Measurements from ENCODE around the gene MYH14. TPM values are rescaled to one million over a fixed set of nuclear protein-coding genes. Genes with fewer than 3 reads are reported as not detected.

Gene MYH14
- total RNA-seq, 6 experiments from 2014 or later, result 0.09 TPM; not detected in 5

- H3K9me3 Mint-ChIP-seq, result no peaks in the 10 kb centered on the region
Measured at GRCh38 chr19:50266041-50266440, 62.6 kb downstream of the MYH14 start.

DNA sequence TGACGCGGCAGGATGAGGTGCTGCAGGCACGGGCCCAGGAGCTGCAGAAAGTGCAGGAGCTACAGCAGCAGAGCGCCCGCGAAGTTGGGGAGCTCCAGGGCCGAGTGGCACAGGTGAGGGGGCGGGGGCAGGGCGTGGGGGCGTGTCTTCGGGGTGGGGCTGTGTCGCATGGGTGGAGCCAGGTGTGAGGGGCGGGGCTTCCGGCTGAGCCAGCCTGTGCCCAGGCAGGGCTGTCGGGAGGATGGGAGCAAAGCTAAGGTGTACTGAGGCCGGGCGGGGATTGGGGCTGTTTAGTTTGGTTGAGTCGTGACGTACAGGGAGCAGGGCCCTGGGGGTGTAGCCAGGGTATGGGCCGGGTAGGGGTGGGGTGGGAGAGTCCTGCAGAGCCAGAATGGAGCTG, 63.5 kb downstream of the MYH14 start:
- no peak overlapping the region for H3K27ac Mint-ChIP-seq
- H3K4me1 Mint-ChIP-seq (ENCODE audit: low read depth), result no peaks in the 10 kb centered on the region
- no peak overlapping the region for H3K4me3 Mint-ChIP-seq
- no peaks in the 10 kb centered on the region for H3K36me3 Mint-ChIP-seq (ENCODE audit: low read depth)
- no peak for DNase-seq
- no peaks in the 10 kb centered on the region; the same call in none of the 2 replicates for H3K27me3 Mint-ChIP-seq (ENCODE audit: insufficient read depth)
- H3K9me3 Mint-ChIP-seq, result no peaks in the 10 kb centered on the region
- TF ChIP-seq CTCF (IDR thresholded peaks at IDR 0.05), result no peak

More at GRCh38 chr19:50266041-50266440, 62.6 kb downstream of the MYH14 start:
- no peak for TF ChIP-seq CTCF (IDR thresholded peaks at IDR 0.05)
- no peak for DNase-seq
- no peaks in the 10 kb centered on the region; the same call in 1 of the 2 replicates for H3K27me3 Mint-ChIP-seq (ENCODE audit: insufficient read depth)
- no peaks in the 10 kb centered on the region for H3K4me1 Mint-ChIP-seq (ENCODE audit: low read depth)
- H3K27ac Mint-ChIP-seq, result no peak overlapping the region
- H3K4me3 Mint-ChIP-seq, result no peak overlapping the region
- no peaks in the 10 kb centered on the region for H3K36me3 Mint-ChIP-seq (ENCODE audit: low read depth)

DNA sequence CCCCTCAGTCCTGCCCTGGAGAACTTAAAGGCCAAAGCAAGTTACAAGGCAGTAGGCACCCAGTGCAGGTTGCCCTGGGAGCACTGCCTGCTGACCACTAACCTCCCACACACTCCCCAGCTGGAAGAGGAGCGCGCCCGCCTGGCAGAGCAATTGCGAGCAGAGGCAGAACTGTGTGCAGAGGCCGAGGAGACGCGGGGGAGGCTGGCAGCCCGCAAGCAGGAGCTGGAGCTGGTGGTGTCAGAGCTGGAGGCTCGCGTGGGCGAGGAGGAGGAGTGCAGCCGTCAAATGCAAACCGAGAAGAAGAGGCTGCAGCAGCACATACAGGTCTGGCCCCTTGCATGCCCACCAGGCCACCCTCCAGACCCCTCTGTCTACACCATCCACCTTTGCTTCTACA, 64.6 kb downstream of the MYH14 start:
- no peak overlapping the region for H3K27ac Mint-ChIP-seq
- DNase-seq, result no peak
- no peaks in the 10 kb centered on the region; the same call in none of the 2 replicates for H3K27me3 Mint-ChIP-seq (ENCODE audit: insufficient read depth)
- H3K9me3 Mint-ChIP-seq, result no peaks in the 10 kb centered on the region
- no peaks in the 10 kb centered on the region for H3K4me1 Mint-ChIP-seq (ENCODE audit: low read depth)
- no peaks in the 10 kb centered on the region for H3K36me3 Mint-ChIP-seq (ENCODE audit: low read depth)
- TF ChIP-seq CTCF (IDR thresholded peaks at IDR 0.05), result no peak
- no peak overlapping the region for H3K4me3 Mint-ChIP-seq

DNA sequence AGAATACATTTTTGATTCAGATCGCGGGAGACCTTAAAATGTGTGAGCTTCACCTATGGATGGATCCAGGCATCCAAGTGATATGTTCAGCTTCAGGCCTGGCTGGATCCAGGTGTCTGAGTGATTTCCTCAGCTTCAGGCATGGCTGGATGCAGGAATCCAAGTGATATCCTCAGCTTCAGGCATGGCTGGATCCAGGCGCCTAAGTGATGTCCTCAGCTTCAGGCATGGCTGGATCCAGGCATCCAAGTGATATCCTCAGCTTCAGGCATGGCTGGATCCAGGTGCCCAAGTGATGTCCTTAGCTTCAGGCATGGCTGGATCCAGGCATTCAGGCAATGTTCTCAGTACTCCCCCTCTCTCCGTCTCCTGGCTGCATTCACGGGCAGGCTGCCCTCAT, 65.1 kb downstream of the MYH14 start:
- no peak for DNase-seq
- Mint-ChIP-seq H3K9me3 (no peaks in the 10 kb centered on the region), H3K4me3 (no peak overlapping the region), H3K4me1 (ENCODE audit: low read depth) (no peaks in the 10 kb centered on the region), H3K27me3 (ENCODE audit: insufficient read depth) (no peaks in the 10 kb centered on the region; the same call in none of the 2 replicates), H3K36me3 (ENCODE audit: low read depth) (no peaks in the 10 kb centered on the region), H3K27ac (no peak overlapping the region)
- no peak for TF ChIP-seq CTCF (IDR thresholded peaks at IDR 0.05)

DNA sequence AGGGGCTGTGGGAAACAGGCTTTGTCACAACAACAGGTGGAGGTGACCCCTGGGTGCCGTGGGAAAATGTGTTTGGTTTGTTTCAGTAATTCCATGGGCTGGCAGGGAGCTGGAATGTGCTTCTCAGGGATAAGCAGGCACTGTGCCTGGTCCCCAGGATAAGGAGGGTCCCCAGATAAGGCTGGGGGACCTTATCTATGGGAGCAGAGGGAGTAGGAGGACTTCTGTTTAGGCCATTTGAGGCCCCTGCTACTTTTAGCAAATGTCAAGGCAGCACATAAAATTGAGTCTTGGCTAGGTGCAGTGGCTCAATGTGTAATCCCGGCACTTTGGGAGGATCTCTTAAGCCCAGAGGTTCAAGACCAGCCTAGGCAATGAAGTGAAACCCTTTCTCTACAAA, 66.2 kb downstream of the MYH14 start:
- no peaks in the 10 kb centered on the region; the same call in none of the 2 replicates for H3K27me3 Mint-ChIP-seq (ENCODE audit: insufficient read depth)
- no peak for DNase-seq
- H3K9me3 Mint-ChIP-seq, result no peaks in the 10 kb centered on the region
- no peaks in the 10 kb centered on the region for H3K4me1 Mint-ChIP-seq (ENCODE audit: low read depth)
- H3K27ac Mint-ChIP-seq, result no peak overlapping the region
- TF ChIP-seq CTCF (IDR thresholded peaks at IDR 0.05), result no peak
- no peaks in the 10 kb centered on the region for H3K36me3 Mint-ChIP-seq (ENCODE audit: low read depth)
- H3K4me3 Mint-ChIP-seq, result no peak overlapping the region

Measured in HFFc6 (cell line).